ENCODE data around the gene LYRM2. TPM values are rescaled to one million over a fixed set of nuclear protein-coding genes. Genes with fewer than 3 reads are reported as not detected.
A peak's percentile ranks its signal among the peaks of the same experiment; 100 is the strongest.
"Not testable (repeated sequence)": the region's sequence is repeated elsewhere in the genome, so short reads cannot be mapped to it uniquely, and the experiment has no call there.

The LYRM2 gene
- total RNA-seq, 4 donors from 2014 or later = 10.3 to 24.8 (median 11.5) TPM

DNA sequence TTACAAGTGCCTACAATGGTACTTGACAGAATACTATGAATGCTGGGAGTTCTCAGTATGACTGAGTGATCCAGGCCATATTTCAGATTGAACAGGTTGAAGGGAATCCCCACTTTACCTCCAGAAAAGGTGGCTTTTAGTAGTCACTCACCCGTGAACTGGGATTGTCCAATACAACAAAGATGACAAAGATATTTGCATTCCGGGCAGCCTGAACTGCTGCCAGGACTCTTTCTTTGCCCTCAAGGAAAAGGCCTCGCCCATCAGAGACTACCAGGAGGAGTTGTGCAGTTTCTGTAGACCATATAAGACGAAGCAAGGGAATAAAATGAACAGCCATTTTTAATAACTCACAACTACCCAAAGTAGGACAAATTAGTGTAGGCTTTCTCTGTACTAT, 6.3 kb upstream of the LYRM2 start:
- Histone ChIP-seq H3K27ac (no peak overlapping the region), H3K27me3 (no peaks in the 10 kb centered on the region), H3K36me3 (peaks cover 0 to 58% (median 0%) of the 10 kb centered on the region in 3 donors), H3K4me3 (no peak overlapping the region), H3K9me3 (no peaks in the 10 kb centered on the region), H3K4me1 (no peaks in the 10 kb centered on the region)
- DNase-seq = no peak
- TF ChIP-seq, protein P1, sequence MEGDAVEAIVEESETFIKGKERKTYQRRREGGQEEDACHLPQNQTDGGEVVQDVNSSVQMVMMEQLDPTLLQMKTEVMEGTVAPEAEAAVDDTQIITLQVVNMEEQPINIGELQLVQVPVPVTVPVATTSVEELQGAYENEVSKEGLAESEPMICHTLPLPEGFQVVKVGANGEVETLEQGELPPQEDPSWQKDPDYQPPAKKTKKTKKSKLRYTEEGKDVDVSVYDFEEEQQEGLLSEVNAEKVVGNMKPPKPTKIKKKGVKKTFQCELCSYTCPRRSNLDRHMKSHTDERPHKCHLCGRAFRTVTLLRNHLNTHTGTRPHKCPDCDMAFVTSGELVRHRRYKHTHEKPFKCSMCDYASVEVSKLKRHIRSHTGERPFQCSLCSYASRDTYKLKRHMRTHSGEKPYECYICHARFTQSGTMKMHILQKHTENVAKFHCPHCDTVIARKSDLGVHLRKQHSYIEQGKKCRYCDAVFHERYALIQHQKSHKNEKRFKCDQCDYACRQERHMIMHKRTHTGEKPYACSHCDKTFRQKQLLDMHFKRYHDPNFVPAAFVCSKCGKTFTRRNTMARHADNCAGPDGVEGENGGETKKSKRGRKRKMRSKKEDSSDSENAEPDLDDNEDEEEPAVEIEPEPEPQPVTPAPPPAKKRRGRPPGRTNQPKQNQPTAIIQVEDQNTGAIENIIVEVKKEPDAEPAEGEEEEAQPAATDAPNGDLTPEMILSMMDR (IDR thresholded peaks at IDR 0.05) = no peak
- TF ChIP-seq POLR2A (IDR thresholded peaks at IDR 0.05) = no peak

DNA sequence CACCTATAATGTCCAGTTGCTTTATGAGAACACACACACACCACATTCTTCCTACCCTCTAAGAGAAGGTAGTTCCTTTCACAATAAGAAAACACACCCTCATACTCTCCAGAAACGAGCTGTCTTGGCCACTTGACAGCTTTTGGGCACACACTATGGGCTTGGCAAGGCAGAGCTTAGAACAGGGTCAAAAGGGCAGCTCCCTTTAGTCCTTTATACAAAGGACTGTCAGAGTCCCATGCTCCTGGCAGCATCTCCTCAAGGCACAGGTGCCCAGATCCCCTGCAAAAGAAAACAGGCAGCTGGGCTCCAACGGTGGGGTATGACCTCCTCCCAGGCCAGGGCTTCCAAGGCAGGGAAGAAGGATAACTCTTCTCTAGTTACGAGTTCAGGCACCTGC, 4.9 kb upstream of the LYRM2 start:
- no peak for DNase-seq
- TF ChIP-seq, protein P1 (IDR thresholded peaks at IDR 0.05) = no peak
- TF ChIP-seq POLR2A (IDR thresholded peaks at IDR 0.05) = no peak
- peaks cover 0 to 48% (median 0%) of the 10 kb centered on the region in 3 donors for H3K36me3 ChIP-seq
- no peak overlapping the region for H3K27ac ChIP-seq
- H3K27me3 ChIP-seq = no peaks in the 10 kb centered on the region
- no peak overlapping the region for H3K4me3 ChIP-seq
- no peaks in the 10 kb centered on the region for H3K4me1 ChIP-seq
- H3K9me3 ChIP-seq = no peaks in the 10 kb centered on the region

DNA sequence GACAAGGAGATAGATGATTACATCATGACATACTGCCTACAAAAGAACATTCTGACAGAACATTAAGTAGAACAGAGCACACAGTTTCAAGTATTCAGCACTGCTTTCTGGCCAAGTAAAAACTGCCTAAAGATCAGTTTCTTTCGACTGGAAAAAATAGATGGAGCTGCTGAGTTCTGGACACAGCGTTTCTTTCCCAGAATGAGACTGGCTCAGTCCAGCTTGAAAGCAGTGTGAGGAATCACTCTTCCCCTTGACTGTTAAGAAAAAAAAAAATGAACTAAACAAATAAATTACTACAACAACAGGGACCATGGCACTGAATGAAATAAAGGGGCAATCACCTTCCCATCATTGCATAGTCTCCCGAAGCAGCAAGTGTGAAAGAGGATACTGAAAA, 4.4 kb upstream of the LYRM2 start:
- no peaks in the 10 kb centered on the region for H3K27me3 ChIP-seq
- no peak overlapping the region for H3K27ac ChIP-seq
- H3K4me1 ChIP-seq = peaks cover 0 to under 1% (median 0%) of the 10 kb centered on the region in 4 donors
- DNase-seq = no peak
- TF ChIP-seq, protein P1 (IDR thresholded peaks at IDR 0.05) = no peak
- TF ChIP-seq POLR2A (IDR thresholded peaks at IDR 0.05) = no peak
- H3K9me3 ChIP-seq = no peaks in the 10 kb centered on the region
- H3K4me3 ChIP-seq = no peak overlapping the region
- peaks cover 0 to 44% (median 0%) of the 10 kb centered on the region in 3 donors for H3K36me3 ChIP-seq

DNA sequence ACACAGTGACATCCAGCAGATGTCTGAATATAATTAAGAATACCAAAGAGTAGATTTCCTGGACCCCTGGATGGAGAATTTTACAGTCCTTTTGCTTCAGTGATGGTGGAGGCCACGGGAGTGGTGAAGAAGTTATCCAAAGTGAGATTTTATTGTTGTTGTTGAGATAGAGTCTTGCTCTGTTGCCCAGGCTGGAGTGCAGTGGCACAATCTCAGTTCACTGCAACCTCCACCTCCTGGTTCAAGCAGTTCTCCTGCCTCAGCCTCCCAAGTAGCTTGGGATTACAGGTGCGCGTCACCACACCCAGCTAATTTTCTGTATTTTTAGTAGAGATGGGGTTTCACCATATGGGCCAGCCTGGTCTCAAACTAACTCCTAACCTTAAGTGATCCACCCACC, 3.0 kb upstream of the LYRM2 start:
- peaks cover 0 to 30% (median 0%) of the 10 kb centered on the region in 3 donors for H3K36me3 ChIP-seq
- H3K27ac ChIP-seq, H3K27me3 ChIP-seq, H3K9me3 ChIP-seq, H3K4me3 ChIP-seq, DNase-seq, H3K4me1 ChIP-seq: not testable (repeated sequence)

DNA sequence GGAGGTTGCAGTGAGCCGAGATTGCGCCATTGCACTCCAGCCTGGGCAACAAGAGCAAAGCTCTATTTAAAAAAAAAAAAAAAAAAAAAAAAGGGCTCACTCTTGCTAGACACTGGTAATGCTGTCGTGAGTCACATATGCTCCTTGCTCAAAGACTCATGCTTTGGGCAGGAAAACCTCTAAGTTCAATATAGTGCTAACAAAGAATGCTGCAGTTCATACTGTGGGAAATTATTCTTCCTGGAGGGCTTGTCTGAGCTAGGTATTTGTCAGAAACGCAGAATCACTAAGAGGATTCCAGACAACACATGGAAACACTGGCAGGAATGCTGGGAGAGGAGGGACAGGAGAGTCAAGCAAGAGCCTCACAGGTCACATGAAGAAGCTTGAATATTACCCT, 2.3 kb upstream of the LYRM2 start:
- no peak for DNase-seq
- H3K4me3 ChIP-seq = no peak overlapping the region
- no peaks in the 10 kb centered on the region for H3K27me3 ChIP-seq
- no peaks in the 10 kb centered on the region for H3K9me3 ChIP-seq
- H3K4me1 ChIP-seq = peaks cover 0 to 6% (median 3%) of the 10 kb centered on the region in 4 donors
- peaks cover 0 to 24% (median 0%) of the 10 kb centered on the region in 3 donors for H3K36me3 ChIP-seq
- TF ChIP-seq, protein P1 (IDR thresholded peaks at IDR 0.05) = no peak
- no peak for TF ChIP-seq POLR2A (IDR thresholded peaks at IDR 0.05)
- H3K27ac ChIP-seq = no peak overlapping the region

DNA sequence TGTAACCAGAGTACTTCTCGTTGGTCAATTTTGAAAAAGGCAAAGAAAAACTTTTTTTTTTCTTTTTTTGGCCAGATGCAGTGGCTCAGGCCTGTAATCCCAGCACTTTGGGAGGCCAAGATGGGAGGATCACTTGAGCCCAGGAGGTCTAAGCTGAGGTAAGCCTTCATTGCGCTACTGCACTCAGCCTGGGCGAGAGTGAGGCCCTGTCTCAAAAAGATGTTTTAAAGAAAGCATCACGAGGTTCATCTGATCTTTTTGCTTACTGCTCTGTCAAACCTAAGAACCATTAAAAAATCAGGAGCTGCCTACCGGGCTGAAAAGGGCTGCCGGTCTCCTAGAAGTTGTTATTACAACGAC, 607 bp downstream of the LYRM2 start:
- TF ChIP-seq, protein P1 (IDR thresholded peaks at IDR 0.05) = no peak
- TF ChIP-seq POLR2A (IDR thresholded peaks at IDR 0.05) = no peak
- Histone ChIP-seq H3K36me3 (peaks cover 0 to 9% (median 0%) of the 10 kb centered on the region in 3 donors), H3K27me3 (no peaks in the 10 kb centered on the region), H3K4me3 (peak overlapping the region; percentile 56 to 87 (median 68)), H3K4me1 (peaks cover 0 to 6% (median 3%) of the 10 kb centered on the region in 4 donors), H3K9me3 (no peaks in the 10 kb centered on the region), H3K27ac (peak overlapping the region; percentile 83 to 94 (median 90))
- DNase-seq = no peak

DNA sequence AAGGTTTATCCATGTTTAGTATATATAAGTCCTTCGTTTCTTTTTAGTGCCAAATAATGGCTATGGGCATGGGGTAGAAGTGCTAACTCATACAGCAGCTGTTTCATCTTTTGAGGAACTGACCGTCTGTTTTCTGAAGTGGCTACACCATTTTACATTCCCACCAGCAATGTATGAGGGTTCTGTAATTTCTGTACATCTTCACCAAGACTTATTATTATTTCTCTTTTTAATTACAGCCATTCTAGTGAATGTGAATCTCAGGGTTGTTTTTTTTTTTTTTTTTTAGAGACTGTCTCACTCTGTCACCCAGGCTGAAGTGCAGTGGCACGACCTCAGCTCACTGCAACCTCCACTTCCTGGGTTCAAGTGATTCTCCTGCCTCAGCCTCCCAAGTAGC, 2.1 kb downstream of the LYRM2 start:
- H3K9me3 ChIP-seq, H3K27me3 ChIP-seq, H3K36me3 ChIP-seq, DNase-seq, H3K4me1 ChIP-seq, H3K27ac ChIP-seq, H3K4me3 ChIP-seq: not testable (repeated sequence)
